ENCODE measurements around the gene PTPRK.

DNA sequence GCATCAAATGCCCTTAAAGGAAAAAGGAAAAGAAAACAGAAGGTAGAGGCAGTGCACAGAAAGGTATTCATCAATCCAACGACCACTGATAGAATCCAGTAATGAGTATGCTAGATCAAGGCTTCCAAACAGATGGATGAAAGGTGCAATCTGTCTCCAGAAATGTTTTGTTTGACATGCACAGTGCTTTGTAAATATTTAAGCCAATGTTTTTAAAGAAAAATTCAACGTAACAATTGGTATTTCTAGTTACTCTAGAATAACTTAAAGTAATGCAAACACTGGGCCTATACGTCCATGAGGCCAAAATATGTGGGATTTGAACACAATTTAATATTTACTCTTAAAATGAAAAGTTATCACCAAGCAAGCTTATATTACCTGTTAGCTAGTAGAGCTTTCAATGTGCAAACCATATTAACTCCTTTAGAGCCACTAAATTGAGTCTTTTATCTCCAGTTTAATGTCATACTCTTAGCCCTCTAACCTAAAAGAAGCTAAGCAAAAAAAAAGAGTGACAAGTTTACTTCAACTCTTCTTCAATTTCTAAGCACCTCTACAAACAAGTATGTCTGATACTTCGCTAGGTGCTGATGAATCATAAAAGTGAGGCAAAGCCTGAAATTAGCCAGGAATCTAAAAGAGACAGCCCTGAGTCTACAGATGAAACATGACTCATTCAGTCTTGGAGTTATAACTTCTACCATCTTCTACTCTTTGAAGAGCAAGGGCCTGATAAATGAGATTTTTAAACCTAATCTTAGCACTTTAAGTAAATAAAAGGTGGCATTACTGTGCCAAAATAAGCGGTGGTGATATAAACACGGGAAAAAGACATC is 169.8 kb downstream of the PTPRK start:
- TF ChIP-seq, protein P1, sequence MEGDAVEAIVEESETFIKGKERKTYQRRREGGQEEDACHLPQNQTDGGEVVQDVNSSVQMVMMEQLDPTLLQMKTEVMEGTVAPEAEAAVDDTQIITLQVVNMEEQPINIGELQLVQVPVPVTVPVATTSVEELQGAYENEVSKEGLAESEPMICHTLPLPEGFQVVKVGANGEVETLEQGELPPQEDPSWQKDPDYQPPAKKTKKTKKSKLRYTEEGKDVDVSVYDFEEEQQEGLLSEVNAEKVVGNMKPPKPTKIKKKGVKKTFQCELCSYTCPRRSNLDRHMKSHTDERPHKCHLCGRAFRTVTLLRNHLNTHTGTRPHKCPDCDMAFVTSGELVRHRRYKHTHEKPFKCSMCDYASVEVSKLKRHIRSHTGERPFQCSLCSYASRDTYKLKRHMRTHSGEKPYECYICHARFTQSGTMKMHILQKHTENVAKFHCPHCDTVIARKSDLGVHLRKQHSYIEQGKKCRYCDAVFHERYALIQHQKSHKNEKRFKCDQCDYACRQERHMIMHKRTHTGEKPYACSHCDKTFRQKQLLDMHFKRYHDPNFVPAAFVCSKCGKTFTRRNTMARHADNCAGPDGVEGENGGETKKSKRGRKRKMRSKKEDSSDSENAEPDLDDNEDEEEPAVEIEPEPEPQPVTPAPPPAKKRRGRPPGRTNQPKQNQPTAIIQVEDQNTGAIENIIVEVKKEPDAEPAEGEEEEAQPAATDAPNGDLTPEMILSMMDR (conservative IDR thresholded peaks at IDR 0.05; ENCODE audit: low read depth in 2 of 2) = no peak
- TF ChIP-seq POLR2AphosphoS5 (IDR thresholded peaks at IDR 0.05; ENCODE audit: low read depth) = no peak
- no peak for TF ChIP-seq EZH2 (IDR thresholded peaks at IDR 0.05; ENCODE audit: low read depth, unreplicated experiment)
- TF ChIP-seq EZH2phosphoT487 (IDR thresholded peaks at IDR 0.05; ENCODE audit: unreplicated experiment) = no peak
- TF ChIP-seq CREB1 (CRISPR knock-in tag; IDR thresholded peaks at IDR 0.05; ENCODE audit: low read depth) = no peak
- TF ChIP-seq ETS1 (IDR thresholded peaks at IDR 0.05) = no peak
